HG02943 (cell line): ENCODE data around the gene PRKCE.
A peak's percentile ranks its signal among the peaks of the same experiment; 100 is the strongest.

Experiments
- ATAC-seq: cut with Tn5 transposase; IDR thresholded peaks from one replicate; pipeline ENCODE4 v1.9.1; 2021; ENCODE audit warnings: mild to moderate bottlenecking, low read depth, moderate library complexity; ENCODE audit not compliant: unreplicated experiment

PRKCE gene

DNA sequence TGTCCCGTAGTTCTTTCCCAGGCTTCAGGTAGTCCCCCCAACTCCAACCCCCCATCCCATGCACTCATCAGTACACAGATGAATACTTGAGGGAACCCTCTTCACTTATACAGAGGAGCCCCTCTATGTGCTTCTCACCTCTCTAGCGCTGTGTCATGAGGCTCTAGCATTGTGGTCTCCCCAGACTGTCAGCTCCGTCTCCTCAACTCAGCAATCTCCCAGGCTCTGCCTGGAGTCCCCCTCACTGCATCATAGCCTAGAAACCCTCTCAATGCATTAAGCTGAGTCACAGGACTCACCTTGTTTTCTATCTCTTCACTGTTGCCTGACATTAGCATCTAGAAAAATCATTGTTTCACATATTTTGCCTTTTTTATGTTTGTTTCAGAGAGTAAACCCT, 20.2 kb upstream of the PRKCE start:
- no peak for ATAC-seq

GRCh38 chr2:45631955-45632354, 19.5 kb upstream of the PRKCE start:
- ATAC-seq: no peak

DNA sequence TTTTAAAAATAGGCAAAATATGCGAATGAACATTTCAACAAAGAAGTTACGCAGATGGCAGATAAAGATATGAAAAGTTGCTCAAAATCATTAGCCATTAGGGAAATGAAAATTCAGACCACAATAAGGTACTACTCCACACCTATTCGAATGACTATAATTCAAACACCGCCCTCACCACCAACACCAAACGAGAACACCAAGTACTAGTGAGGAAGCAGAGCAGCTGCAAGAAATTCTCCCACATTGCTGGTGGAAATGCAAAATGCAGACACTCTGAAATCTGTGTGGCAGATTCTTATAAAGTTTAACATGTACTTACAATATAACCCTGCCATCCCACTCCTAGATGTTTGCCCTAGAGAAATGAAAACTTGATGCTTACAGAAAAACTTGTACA, 17.3 kb upstream of the PRKCE start:
- ATAC-seq: no peak

DNA sequence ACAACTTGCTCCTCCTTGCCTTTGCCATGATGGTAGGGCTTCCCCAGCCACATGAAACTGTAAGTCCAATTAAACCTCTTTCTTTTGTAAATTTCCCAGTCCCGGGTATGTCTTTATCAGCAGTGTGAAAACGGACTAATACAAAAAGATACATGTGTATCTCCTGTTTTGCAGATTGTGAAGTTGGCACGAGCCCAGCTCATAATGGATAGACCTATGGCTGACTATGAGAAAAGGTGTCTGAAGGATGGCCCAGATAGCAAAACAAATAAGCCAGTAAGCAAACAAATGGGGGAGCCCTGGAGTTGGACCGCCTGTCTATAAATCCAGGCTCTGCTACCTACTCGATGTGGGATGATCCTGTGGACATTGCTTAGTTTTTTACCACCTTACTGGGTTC, 15.5 kb upstream of the PRKCE start:
- ATAC-seq: no peak

GRCh38 chr2:45637440-45637839, 14.0 kb upstream of the PRKCE start:
- no peak for ATAC-seq

- ATAC-seq: no peak
These were observed 10.9 kb upstream of the PRKCE start for GRCh38 chr2:45640576-45640975.

GRCh38 chr2:45643095-45643494, 8.4 kb upstream of the PRKCE start:
- ATAC-seq: no peak

DNA sequence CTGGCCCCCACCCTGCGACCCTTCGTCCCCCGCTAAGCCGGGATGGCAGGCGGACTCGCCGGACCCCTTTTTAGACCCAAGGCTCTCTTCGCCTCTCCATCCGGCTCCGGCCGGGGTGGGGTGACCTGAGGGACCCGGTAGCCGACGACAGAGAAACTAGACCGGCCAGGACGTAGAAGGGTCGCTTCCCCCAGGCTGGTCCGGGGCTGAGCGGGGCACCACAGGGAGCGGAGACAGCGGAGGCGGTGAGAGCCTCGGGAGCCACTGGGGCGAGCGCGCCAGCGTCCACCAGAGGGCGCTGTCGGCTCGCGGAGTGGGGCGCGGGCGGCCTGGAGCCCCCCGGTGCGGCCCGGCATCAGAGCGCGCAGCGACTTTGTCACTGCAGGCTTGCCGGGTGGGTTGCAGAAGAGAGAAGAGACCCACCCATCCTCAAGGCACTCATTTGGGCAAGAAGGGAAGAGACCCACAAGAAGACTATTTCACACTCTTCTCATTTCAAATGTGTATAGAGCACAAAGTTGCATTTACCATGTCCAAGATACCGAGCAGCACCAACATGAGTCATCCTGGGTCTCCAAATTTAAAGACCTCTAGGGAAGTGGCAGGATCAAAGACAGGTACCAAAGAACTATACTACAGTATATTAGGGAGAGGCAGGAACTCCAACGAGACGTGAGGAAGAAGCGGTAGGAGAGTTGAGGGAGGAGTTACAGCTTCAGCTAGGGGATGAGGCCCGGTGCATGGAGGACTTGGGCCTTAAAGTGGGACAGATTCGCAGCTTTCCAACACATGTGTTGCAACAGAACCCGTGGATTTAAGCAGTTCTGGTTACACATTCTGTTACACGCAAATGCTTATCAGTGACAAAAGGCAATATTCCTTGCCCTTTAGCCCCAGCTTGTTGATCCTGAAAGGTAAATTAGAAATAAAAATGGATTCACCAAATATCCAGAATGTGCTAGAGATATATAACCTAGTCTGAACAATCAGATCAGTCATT, 7.6 kb upstream of the PRKCE start:
- ATAC-seq: no peak

- no peak for ATAC-seq
These were observed 5.2 kb upstream of the PRKCE start for GRCh38 chr2:45646289-45646688.

DNA sequence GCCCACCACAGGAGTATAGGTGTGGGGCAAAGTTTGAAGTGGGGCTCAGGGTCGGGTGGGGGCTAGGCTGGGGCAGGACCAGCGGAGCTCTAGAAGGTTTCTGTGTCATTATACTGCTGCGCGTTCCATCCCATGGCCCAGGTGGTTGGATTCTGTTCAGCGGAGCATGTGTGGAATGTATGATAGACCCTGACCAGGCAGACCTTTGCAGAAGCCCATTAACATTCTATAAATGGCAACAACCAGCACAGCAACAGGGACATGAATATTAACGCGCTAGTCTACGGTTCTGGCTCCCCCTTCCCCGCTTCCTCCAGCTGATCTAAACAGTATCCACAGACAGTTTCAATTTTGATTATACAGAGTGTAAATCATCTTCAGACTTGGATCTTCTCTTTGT, 4.1 kb upstream of the PRKCE start:
- ATAC-seq: no peak

DNA sequence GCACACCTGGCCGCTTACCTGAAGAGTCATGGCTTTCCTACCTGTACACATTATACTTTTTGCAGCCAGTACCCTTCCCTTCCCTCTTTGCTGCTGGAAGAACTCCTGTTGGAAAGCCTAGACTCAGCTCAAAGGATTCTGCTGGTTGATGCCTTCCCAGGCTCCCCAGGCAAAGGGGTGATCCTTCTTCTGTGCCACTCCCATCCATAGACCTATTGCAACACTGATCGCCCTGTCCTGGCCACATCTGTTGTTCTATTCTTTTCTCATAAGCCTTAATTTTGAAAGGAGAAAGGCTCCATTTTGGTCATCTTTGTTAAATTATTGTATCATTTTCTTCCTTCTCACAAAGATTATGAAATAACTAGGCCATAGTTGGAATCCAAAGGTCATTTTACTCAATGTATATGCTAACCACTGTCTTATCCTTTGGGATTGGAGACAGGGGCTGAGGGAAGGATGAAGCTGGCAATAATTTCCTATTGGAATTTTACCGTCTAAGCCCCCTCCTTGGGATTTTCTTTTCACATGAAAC, 3.4 kb upstream of the PRKCE start:
- no peak for ATAC-seq

- ATAC-seq: no peak
These were observed 2.8 kb upstream of the PRKCE start for GRCh38 chr2:45648636-45649035.

- no peak for ATAC-seq
These were observed 2.0 kb upstream of the PRKCE start for GRCh38 chr2:45649462-45649857.

DNA sequence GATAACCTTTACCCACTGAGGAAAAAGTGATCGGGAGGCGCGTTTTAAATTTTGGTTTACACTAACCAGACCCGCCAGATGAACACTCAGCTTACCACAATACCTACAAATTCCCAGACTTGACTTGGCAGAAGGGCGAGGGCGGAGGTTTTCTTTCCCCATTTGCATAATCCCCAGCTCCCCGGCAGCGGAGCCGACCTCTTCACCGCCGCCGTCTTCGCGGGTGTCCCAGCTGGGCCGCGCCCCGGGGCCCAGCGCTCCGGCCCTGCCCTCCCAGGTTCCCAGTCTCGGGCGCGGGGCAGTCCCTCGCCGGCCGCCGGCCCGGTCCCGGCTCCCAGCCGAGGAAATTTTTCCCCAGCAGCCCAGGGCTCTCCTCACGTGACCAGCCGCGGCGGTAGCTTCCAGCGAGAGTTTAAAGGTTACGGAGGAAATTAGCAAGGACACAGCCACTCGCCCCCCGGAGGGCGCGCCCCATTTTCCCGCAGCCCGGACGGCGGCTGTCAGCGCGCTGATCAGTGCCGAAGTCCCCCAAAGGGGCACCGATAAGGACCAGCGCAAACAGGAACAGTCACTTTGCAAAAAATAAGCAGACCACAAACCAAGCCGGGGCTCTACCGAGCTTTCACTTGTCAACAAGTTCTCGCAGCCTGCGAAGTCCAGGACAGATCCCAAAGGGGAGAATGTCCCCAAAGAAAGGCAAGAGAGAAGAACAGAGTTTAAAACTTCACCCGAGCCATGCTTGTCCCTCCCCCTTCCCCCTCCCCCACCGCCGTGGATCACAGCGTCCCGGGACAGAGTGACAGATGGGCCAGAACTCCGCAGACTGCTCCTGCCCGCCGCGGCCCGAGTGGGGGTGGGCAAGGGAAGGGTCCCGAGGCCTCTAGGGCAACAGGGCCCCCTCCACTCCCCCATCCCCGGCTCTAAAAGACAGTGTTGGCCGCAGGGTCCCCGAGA, 1.3 kb upstream of the PRKCE start:
- ATAC-seq: peak; percentile 14

GRCh38 chr2:45650851-45651414, 542 bp upstream of the PRKCE start:
- peak; percentile 70 for ATAC-seq

DNA sequence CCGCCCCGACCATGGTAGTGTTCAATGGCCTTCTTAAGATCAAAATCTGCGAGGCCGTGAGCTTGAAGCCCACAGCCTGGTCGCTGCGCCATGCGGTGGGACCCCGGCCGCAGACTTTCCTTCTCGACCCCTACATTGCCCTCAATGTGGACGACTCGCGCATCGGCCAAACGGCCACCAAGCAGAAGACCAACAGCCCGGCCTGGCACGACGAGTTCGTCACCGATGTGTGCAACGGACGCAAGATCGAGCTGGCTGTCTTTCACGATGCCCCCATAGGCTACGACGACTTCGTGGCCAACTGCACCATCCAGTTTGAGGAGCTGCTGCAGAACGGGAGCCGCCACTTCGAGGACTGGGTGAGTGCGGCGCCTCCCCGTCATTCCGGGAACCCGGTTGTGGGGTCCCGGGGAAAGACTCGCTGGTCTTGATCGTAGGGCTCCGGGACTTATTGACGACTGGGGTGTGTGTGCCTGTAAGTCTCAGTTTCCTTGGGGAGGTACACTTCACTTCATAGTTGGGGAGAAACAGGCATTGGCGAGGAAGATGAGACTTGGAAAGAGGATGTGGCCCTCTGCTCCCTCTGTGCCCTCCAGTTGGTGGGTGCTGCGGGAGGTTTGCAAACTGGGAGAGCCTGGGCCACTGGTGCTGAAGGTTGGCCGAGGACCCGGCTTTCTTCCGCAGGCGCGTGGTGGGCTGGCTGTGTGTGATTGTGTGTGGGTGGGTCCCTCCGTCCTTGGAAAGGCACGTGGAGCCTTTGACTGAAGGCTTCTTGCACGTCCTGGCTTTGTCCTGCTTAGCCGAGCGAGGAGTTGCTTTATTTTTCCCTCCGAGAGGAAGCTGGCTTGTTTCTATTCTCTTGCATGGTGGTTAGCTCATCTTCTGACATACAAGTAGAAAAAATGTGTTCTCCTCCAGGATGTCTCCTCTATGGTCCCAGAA, 886 bp downstream of the PRKCE start:
- ATAC-seq: no peak

- no peak for ATAC-seq
These were observed 1.8 kb downstream of the PRKCE start for GRCh38 chr2:45653122-45653913.

DNA sequence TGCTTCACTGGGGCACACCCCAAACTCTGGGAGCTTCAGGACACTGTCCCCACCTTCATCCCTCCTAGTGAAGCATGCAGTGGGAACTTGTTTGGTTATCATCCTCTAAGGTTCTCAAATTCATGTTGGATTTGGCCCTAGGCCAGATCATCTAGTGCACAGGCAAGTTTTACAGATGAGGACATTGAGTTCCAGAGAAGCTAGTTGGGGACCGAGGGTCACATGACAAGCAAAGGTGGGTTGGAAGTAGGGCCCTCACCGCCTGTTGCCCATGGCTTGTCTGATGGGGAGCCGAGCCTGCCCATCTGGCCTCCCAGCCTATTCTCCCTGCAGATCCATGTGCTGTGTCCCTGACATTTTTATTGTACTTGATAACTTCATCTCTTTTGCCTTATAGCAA, 2.8 kb downstream of the PRKCE start:
- no peak for ATAC-seq

DNA sequence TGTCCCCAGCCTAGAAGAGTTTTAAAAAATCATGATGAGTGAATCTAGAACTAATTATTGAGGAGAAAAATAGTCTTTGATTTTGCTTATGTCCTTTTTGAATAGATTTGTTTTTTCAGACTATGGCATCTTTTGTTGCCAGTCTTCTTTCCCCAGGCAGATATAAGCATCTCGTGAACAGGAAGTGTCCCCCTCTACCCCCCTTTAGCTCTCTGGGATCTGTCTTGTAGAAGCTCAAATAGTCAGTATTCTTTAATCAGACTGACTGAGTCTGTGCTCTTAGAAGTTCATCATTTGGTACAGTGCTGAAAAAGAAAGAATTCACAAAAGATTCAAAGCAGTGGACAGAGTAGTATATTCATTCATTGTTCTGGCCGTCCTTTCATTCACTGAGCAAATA, 10.4 kb downstream of the PRKCE start:
- no peak for ATAC-seq
